HG02759 (cell line): ENCODE data around the gene KCTD7.
"Not testable (repeated sequence)": the region's sequence is repeated elsewhere in the genome, so short reads cannot be mapped to it uniquely, and the experiment has no call there.

Experiments used
- ATAC-seq: cut with Tn5 transposase; IDR thresholded peaks from one replicate; pipeline ENCODE4 v1.9.1; 2021; ENCODE audit warnings: mild to moderate bottlenecking, moderate library complexity; ENCODE audit not compliant: unreplicated experiment

KCTD7 gene

DNA sequence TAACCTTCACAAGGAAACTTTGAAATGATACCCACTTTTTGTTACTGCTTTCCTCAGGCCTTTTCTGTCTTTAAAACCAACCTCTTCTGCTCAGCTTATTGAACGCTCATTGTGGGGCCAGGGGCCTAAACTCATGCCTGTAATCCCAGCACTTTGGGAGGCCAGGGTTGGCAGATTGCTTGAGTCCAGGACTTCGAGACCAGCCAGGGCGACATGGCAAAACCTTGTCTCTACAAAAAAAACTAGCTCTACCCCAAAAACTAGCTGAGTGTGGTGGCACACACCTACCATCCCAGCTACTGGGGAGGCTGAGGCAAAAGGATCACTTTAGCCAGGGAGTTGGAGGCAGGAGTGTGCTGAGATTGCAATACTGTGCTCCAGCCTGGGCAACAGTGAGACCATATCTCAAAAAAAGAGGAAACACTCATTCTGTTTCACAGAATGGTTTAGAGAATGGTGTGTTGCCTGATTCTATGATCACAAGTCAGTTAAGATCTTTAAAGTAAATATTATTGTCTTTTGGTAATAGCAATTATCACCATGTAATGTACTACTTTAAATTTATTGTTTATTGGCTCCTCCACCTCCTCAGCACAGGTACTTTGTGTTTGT, 51.1 kb downstream of the KCTD7 start:
- no peak for ATAC-seq

DNA sequence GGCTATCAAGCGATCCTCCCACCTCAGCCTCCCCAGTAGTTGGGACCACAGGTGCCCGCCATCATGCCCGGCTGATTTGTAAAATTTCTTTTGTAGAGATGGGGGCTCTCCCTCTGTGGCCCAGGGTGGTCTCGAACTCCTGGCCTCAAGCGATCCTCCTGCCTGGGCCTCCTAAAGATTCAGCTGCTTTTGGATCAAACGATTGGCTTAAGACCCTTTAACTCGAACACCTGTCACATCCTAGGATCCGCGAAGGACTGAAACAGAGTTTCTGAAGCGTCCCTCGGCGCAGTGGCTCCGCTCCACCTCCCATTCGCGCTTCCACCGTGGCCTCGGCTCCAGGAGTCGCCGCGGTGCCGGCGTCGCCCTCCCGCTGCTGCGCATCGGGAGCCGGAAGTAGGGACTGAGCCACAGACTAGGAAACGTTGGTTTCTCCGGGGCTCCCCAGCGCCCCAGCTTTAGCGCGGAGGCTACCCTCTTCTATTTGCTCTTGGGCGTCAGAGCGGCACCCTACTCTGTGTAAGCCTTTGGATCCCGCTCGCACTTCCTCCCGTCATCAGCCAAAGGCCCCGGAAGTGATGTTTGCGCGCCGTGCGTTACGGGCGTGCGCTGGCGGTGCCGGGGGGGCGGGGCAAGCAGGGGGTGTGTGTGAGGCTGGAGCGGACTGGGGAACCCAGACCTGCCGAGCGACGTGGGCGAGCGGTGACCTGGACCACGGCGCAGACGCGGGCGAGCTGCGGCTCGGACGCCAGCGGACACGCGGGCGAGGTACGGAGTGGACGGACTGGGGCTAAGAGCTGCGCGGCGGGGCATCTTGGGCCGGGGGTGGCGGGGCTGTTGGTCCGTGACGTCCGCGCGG, 53.0 kb downstream of the KCTD7 start:
- ATAC-seq: peak; percentile 93

- peak; percentile 33 for ATAC-seq
Observed at GRCh38 chr7:66682350-66683093, 53.8 kb downstream of the KCTD7 start.

- not testable (repeated sequence) for ATAC-seq
Observed at GRCh38 chr7:66683094-66683769, 54.6 kb downstream of the KCTD7 start.

DNA sequence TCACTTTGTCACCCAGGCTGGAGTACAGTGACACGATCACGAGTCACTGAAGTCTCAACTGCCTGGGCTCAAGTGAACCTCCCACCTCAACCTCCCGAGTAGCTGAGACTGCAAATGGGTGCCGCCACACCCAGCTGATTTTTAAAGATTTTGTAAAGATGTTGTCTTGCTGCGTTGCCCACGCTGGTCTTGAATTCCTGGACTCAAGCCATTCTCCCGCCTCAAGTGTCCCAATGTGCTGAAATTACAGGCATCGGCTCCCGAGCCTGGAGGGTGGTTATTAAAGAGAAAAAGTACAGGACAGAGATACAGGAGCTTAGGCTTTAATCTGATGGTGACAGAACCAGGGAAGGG, 55.1 kb downstream of the KCTD7 start:
- ATAC-seq: no peak

DNA sequence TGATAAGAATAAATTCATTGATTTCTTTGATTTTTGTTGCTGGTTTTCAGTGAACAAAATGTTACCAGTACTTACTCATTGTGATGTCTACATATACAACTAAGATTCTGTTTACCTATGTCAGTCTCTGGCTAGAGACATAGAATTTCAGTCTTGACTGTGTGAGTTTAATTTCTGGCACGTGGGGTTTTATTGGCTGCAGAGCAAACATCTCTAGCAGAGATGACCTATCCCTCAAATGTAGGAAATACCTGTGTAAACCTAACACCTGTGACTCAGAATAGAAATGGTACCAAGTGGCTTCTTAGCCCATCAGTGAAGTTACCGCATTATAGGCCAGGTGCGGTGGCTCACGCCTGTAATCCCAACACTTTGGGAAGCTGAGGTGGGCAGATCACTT, 57.0 kb downstream of the KCTD7 start:
- ATAC-seq: not testable (repeated sequence)

DNA sequence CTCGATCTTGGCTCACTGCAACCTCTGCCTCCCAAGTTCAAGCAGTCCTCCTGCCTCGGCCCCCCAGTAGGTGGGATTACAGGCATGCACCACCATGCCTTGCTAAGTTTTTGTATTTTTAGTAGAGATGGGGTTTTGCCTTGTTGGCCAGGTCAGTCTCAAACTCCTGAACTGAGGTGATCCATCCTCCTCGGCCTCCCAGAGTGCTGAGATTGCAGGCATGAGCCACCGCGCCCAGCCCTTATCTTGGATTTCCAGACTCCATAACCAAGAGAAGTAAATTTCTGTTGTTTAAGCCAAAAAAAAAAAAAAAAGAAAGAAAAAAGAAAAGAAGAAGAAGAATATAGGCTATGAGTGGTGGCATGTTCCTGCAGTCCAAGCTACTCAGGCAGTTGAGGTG, 58.5 kb downstream of the KCTD7 start:
- ATAC-seq: no peak

DNA sequence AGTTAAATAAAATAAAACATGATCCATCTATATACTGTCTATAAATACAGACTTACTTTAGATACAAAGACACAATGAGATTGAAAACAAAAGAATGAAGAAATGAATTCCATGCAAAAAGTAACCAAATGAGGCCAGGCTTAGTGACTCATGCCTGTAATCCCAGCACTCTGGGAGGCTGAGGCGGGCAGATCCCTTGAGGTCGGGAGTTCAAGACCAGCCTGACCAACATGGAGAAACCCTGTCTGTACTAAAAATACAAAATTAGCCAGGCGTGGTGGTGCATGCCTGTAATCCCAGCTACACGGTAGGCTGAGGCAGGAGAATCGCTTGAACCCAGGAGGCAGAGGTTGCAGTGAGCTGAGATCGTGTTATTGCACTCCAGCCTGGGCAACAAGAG, 59.0 kb downstream of the KCTD7 start:
- not testable (repeated sequence) for ATAC-seq

DNA sequence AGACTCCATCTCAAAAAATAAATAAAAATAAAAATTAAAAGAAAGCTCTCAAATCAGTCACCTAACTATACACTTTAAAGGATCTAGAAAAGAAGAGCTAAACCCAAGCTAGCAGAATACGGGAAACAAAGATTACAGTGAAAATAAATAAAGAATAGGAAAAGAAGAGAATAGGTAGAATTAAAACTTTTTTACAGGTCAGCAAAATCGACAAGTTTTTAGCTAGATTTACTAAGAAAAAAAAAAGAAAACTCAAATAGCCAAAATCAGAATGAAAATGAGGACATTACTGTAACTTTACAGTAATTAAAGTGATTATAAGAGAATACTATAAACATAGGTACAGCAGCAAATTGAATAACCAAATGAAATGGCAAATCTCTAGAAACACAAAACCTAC, 60.4 kb downstream of the KCTD7 start:
- ATAC-seq: no peak

DNA sequence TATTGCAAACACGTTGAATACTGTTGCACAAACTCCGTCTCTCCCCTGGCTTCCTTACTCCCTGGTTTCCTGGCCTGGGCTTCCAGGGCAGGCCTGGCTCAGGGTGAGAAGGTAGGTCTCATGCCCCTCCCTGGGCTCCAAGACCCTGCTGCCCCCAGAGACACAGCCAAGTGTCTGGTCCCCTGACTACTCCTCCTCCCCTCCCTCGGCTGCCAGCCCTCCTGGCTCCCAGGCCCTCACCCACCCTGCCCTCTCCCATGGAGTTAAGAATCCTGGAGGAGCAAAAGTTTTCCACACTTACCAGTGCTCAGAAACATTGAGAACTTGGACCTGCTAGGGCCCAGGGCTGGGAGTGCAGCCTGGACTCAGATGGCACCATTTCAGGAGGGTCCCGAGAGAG, 64.7 kb downstream of the KCTD7 start:
- ATAC-seq: no peak
